Occipital lobe (tissue), 2 donors: ENCODE data around the gene GNG7. TPM values are rescaled to one million over a fixed set of nuclear protein-coding genes. Genes with fewer than 3 reads are reported as not detected.
"Not testable (repeated sequence)": the region's sequence is repeated elsewhere in the genome, so short reads cannot be mapped to it uniquely, and the experiment has no call there.

ENCODE experiments used
- DNase-seq: peaks from one replicate; lab custom pipeline; 2025; lab: John Stamatoyannopoulos, UW
- total RNA-seq: library from RNA; depleted of rRNA; stranded (reverse); fragments of >200 nt; gene quantifications from one replicate; pipeline ENCODE4 v1.2.3, GENCODE V29; 2014

Gene GNG7
- total RNA-seq, 1 donor from 2014 or later = 4.2 TPM

- DNase-seq = peak; percentile 56
These were observed 123.4 kb downstream of the GNG7 start for GRCh38 chr19:2578901-2579677.

GRCh38 chr19:2578391-2578890 is 124.1 kb downstream of the GNG7 start:
- DNase-seq = no peak

- no peak for DNase-seq
These were observed 124.7 kb downstream of the GNG7 start for GRCh38 chr19:2577722-2578335.

GRCh38 chr19:2575734-2576481 is 126.6 kb downstream of the GNG7 start:
- DNase-seq = no peak

GRCh38 chr19:2574971-2575630 is 127.4 kb downstream of the GNG7 start:
- no peak for DNase-seq

GRCh38 chr19:2574478-2574931 is 128.0 kb downstream of the GNG7 start:
- no peak for DNase-seq

GRCh38 chr19:2573916-2574315 is 128.6 kb downstream of the GNG7 start:
- no peak for DNase-seq

GRCh38 chr19:2572152-2572551 is 130.3 kb downstream of the GNG7 start:
- not testable (repeated sequence) for DNase-seq

GRCh38 chr19:2569596-2570465 is 132.7 kb downstream of the GNG7 start:
- DNase-seq = no peak

GRCh38 chr19:2567996-2568395 is 134.5 kb downstream of the GNG7 start:
- no peak for DNase-seq

- DNase-seq = no peak
These were observed 134.9 kb downstream of the GNG7 start for GRCh38 chr19:2567580-2567979.

- not testable (repeated sequence) for DNase-seq
These were observed 138.9 kb downstream of the GNG7 start for GRCh38 chr19:2563546-2563945.

- no peak for DNase-seq
These were observed 140.6 kb downstream of the GNG7 start for GRCh38 chr19:2561895-2562294.

- no peak for DNase-seq
These were observed 141.3 kb downstream of the GNG7 start for GRCh38 chr19:2561221-2561620.

GRCh38 chr19:2560369-2560768 is 142.1 kb downstream of the GNG7 start:
- DNase-seq = no peak

GRCh38 chr19:2558543-2558942 is 144.0 kb downstream of the GNG7 start:
- DNase-seq = no peak

GRCh38 chr19:2558131-2558530 is 144.4 kb downstream of the GNG7 start:
- DNase-seq = not testable (repeated sequence)

GRCh38 chr19:2557093-2557440 is 145.4 kb downstream of the GNG7 start:
- DNase-seq = no peak

- DNase-seq = no peak
These were observed 146.0 kb downstream of the GNG7 start for GRCh38 chr19:2556221-2557092.
